Activated CD4-positive, alpha-beta T cell treated with anti-CD3 and anti-CD28 coated beads for 24 hours (primary cell): ENCODE measurements around the gene TRIM3.

ENCODE experiments used
- DNase-seq, 2 donors: peaks; one replicate each; pipeline ENCODE4 v3.0.0-alpha.2; 2020; ENCODE audit warnings: low read depth in 2 of 2

Gene TRIM3

DNA sequence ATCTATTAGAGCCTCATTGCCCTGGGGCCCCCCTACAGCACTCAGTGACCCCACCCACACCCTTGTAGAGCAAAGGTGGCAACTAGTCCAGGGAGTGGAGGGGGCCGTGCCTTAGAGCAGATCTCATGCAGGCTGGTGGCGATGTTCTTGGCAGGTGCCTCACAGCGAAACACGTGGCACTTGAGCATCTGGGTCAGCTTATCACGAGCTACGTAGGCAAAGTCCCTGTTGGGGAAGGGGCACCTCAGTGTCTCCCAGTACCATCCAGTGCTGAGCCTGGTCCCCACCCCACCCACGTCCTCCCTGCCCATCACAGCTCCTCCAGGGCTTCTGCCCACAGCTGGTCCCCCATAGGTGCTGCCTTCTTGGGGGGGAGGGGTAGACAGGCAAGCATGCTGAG is 72.3 kb downstream of the TRIM3 start:
- no peak for DNase-seq

DNA sequence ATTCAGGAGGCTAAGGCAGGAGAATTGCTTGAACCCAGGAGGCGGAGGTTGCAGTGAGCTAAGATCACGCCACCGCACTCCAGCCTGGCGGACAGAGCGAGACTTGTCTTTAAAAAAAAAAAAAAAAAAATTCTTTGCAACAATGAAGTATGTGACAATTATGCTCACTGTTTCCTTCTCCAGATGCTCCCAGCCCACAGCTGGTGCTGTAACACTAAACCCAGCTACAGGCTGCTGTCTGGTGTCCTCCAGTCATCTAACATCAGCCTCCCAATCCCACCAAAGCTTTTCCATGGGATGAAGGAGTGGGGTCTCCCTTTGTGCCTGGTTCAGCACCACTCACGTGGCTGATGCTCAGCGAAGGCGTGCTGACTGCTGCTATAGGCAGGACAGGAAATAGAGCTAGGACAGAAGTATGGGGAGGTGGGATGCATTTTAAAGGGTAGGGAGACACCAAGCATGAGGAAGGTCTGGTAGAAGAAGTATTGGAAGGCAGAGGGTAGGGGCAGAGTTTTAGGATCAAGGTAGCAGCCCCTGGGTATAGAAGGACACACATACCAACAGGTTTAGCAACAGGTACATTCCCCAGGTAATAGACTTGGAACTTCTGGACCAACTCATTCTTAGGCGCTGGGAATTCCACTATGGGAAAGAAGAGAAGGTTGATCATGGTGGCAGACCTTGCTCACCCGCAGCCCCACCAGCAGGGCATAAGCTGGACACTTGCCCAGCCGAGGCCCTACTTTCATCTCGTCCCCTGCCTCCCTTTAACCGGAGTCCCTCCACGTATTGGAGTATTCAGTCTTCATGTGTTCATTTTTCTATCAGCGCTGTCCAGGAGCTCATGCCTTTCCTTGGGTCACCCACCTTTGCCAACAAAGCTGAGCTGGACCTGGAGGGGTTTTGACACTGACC is 73.1 kb downstream of the TRIM3 start:
- no peak for DNase-seq
